HCT116 (cell line): ENCODE measurements around the gene NT5DC3. TPM values are rescaled to one million over a fixed set of nuclear protein-coding genes. Genes with fewer than 3 reads are reported as not detected.

Experiments
- ATAC-seq: fragments of 200-7000 bp; cut with Tn5 transposase; 2 replicates; pipeline ENCODE4 v1.9.1; 2020; ENCODE audit warnings: mild to moderate bottlenecking, moderate library complexity
- BruUV-seq: library from RNA; stranded (reverse); fragments of 400-500 nt; replicated peaks from 2 replicates; lab custom pipeline; 2021; lab: Mats Ljungman, UMichigan
- CTCF ChIA-PET: fragments of 300-600 bp; sonication (Branson Sonifier 250); formaldehyde crosslinking; loops from one replicate; lab custom pipeline; 2021; ENCODE audit warnings: antibody characterized with exemption; lab: Charles Lee
- POLR2A ChIA-PET: fragments of 300-600, 350-600 bp; sonication (Branson Sonifier 250); formaldehyde crosslinking; loops from one replicate; lab custom pipeline; 2021; ENCODE audit warnings: antibody characterized with exemption; lab: Charles Lee
- RAD21 ChIA-PET, 2 experiments: fragments of 300-600 bp; sonication (Branson Sonifier 250); formaldehyde crosslinking; loops; one replicate each; lab custom pipeline; 2023; ENCODE audit warnings: low total read pairs in 2 of 2; ENCODE audit not compliant: uncharacterized antibody in 2 of 2, unreplicated experiment in 2 of 2, low non-redundant PET in 1 of 2; lab: Charles Lee
- DNase-seq: peaks from one replicate; pipeline ENCODE4 v3.0.0-alpha.2; 2010; ENCODE audit warnings: low read depth, low spot score
- H2AFZ ChIP-seq: fragments of 200-600 bp; shearing (Covaris generic), sonication (generic); 2 replicates; pipeline ENCODE4 v1.6.1; 2017; ENCODE audit warnings: low read depth, mixed run types, mixed read lengths, antibody characterized with exemption, low read length; ENCODE audit not compliant: poor library complexity, severe bottlenecking
- H3K27ac ChIP-seq: 2 replicates; pipeline ENCODE4 v1.5.1; 2012; ENCODE audit warnings: low read depth, low read length
- H3K27me3 ChIP-seq: fragments of 200-600 bp; sonication (generic); 2 replicates; pipeline ENCODE4 v1.6.1; 2016; ENCODE audit warnings: mixed run types, low read length, mixed read lengths; ENCODE audit not compliant: insufficient read depth
- H3K36me3 ChIP-seq, 2 experiments: fragments of 200-500 bp in 1 of 2; fragments of 200-600 bp in 1 of 2; sonication (Bioruptor generic) in 1 of 2; sonication (generic) in 1 of 2; 2 replicates each; pipeline versions ENCODE4 v1.5.1 to v1.6.1; 2014 to 2016; ENCODE audit warnings: low read length in 2 of 2, inconsistent platforms in 1 of 2, mixed read lengths in 1 of 2, mixed run types in 1 of 2; ENCODE audit not compliant: insufficient read depth in 2 of 2, control insufficient read depth in 1 of 2
- H3K4me1 ChIP-seq, 2 experiments: fragments of 200-600 bp in 1 of 2; sonication (generic) in 1 of 2; 2 replicates each; pipeline versions ENCODE4 v1.5.1 to v1.6.1; 2012 to 2017; ENCODE audit warnings: low read length in 2 of 2, inconsistent platforms in 1 of 2, mild to moderate bottlenecking in 1 of 2, mixed read lengths in 1 of 2, mixed run types in 1 of 2, moderate library complexity in 1 of 2; ENCODE audit not compliant: insufficient read depth in 2 of 2, control insufficient read depth in 1 of 2
- H3K4me2 ChIP-seq: fragments of 200-600 bp; sonication (generic); 2 replicates; pipeline ENCODE4 v1.6.1; 2017; ENCODE audit warnings: mixed run types, low read length, mixed read lengths
- H3K4me3 ChIP-seq, 2 experiments: fragments of 200-600 bp in 1 of 2; sonication (generic) in 1 of 2; replicated peaks in 1 of 2; 2 replicates each; pipeline ENCODE4 v1.5.1; 2011 to 2016; ENCODE audit warnings: low read length in 2 of 2, control low read depth in 1 of 2, low read depth in 1 of 2, mild to moderate bottlenecking in 1 of 2, mixed read lengths in 1 of 2, mixed run types in 1 of 2
- H3K79me2 ChIP-seq: fragments of 200-600 bp; sonication (generic); 2 replicates; pipeline ENCODE4 v1.6.1; 2017; ENCODE audit warnings: mild to moderate bottlenecking, mixed run types, low read length, moderate library complexity, mixed read lengths; ENCODE audit not compliant: insufficient read depth
- H3K9ac ChIP-seq: fragments of 200-600 bp; sonication (generic); 2 replicates; pipeline ENCODE4 v1.6.1; 2016; ENCODE audit warnings: low read length, mixed read lengths
- H3K9me2 ChIP-seq: fragments of 200-600 bp; sonication (generic), shearing (Covaris generic); 2 replicates; pipeline ENCODE4 v1.6.1; 2017; ENCODE audit warnings: mixed run types, mild to moderate bottlenecking, moderate library complexity; ENCODE audit not compliant: insufficient read depth
- H3K9me3 ChIP-seq, 2 experiments: fragments of 200-500 bp in 1 of 2; fragments of 200-600 bp in 1 of 2; sonication (Bioruptor generic) in 1 of 2; sonication (generic) in 1 of 2; 2 replicates each; pipeline ENCODE4 v1.6.1; 2014 to 2017; ENCODE audit warnings: low read length in 2 of 2, mixed read lengths in 2 of 2, inconsistent platforms in 1 of 2, low read depth in 1 of 2, mild to moderate bottlenecking in 1 of 2, mixed run types in 1 of 2, moderate library complexity in 1 of 2; ENCODE audit not compliant: control insufficient read depth in 1 of 2, insufficient read depth in 1 of 2
- H4K20me1 ChIP-seq: fragments of 200-600 bp; sonication (generic), shearing (Covaris generic); 2 replicates; pipeline ENCODE4 v1.6.1; 2017; ENCODE audit warnings: mixed run types, mild to moderate bottlenecking, moderate library complexity; ENCODE audit not compliant: insufficient read depth
- CBX3 ChIP-seq: IDR thresholded peaks from 2 replicates; pipeline ENCODE4 v1.6.1; 2012; ENCODE audit warnings: low read depth
- CEBPB ChIP-seq: IDR thresholded peaks from 2 replicates; pipeline ENCODE4 v1.6.1; 2012; ENCODE audit warnings: low read depth
- EGR1 ChIP-seq: IDR thresholded peaks from 2 replicates; pipeline ENCODE4 v1.6.1; 2012; ENCODE audit warnings: low read depth
- ELF1 ChIP-seq: IDR thresholded peaks from 2 replicates; pipeline ENCODE4 v1.6.1; 2012; ENCODE audit warnings: low read depth, borderline replicate concordance
- EZH2 ChIP-seq: fragments of 200-600 bp; sonication (generic); IDR thresholded peaks from 2 replicates; pipeline ENCODE4 v1.6.1; 2017; ENCODE audit warnings: antibody characterized with exemption, mixed run types
- FOSL1 ChIP-seq: IDR thresholded peaks from 2 replicates; pipeline ENCODE4 v1.6.1; 2012; ENCODE audit warnings: low read depth
- POLR2AphosphoS5 ChIP-seq: IDR thresholded peaks from 2 replicates; pipeline ENCODE4 v1.6.1; 2011; ENCODE audit warnings: mild to moderate bottlenecking, low read depth, low read length, moderate library complexity
- RAD21 ChIP-seq: IDR thresholded peaks from 2 replicates; pipeline ENCODE4 v1.6.1; 2012; ENCODE audit warnings: low read depth, mild to moderate bottlenecking
- SIN3A ChIP-seq: IDR thresholded peaks from 2 replicates; pipeline ENCODE4 v1.6.1; 2012; ENCODE audit warnings: low read depth
- SP1 ChIP-seq: IDR thresholded peaks from 2 replicates; pipeline ENCODE4 v1.6.1; 2012; ENCODE audit warnings: low read depth
- SRF ChIP-seq: IDR thresholded peaks from 2 replicates; pipeline ENCODE4 v1.6.1; 2012; ENCODE audit warnings: low read depth
- TCF7L2 ChIP-seq: IDR thresholded peaks from 2 replicates; pipeline ENCODE4 v1.7.0; 2011; ENCODE audit warnings: borderline replicate concordance, inconsistent platforms; ENCODE audit not compliant: insufficient read depth, insufficient read length; ENCODE audit errors: extremely low read depth
- YY1 ChIP-seq: IDR thresholded peaks from 2 replicates; pipeline ENCODE4 v1.6.1; 2011; ENCODE audit warnings: low read length, low read depth, moderate library complexity, mild to moderate bottlenecking; ENCODE audit not compliant: insufficient replicate concordance; ENCODE audit errors: extremely low read depth
- ZFX ChIP-seq: fragments of 450-650 bp; IDR thresholded peaks from 2 replicates; pipeline ENCODE4 v1.6.1; 2017
- ZNF274 ChIP-seq: fragments of 200-500 bp; sonication (Bioruptor generic); IDR thresholded peaks from 2 replicates; pipeline ENCODE4 v1.6.1; 2014; ENCODE audit warnings: mild to moderate bottlenecking, low read depth, low read length, inconsistent platforms
- intact Hi-C: fragments of 100-400 bp; cut with micrococcal nuclease; formaldehyde crosslinking; loops from 2 replicates; pipeline ENCODE4 v1.10.0; 2022
- total RNA-seq: library from RNA; stranded (reverse); gene quantifications from one replicate; pipeline ENCODE4 v1.2.1, GENCODE V29; 2021; ENCODE audit not compliant: unreplicated experiment
- TF ChIP-seq, protein P1 (sequence below), 3 experiments: fragments of 200-600 bp in 1 of 3; sonication (generic) in 1 of 3; IDR thresholded peaks in 2 of 3; conservative IDR thresholded peaks in 1 of 3; 2 replicates each; pipeline ENCODE4 v1.5.1; 2012 to 2017; ENCODE audit warnings: low read depth in 2 of 3, low read length in 2 of 3, antibody characterized with exemption in 1 of 3, borderline replicate concordance in 1 of 3, control low read depth in 1 of 3, mild to moderate bottlenecking in 1 of 3, mixed read lengths in 1 of 3, mixed run types in 1 of 3, moderate library complexity in 1 of 3; ENCODE audit not compliant: insufficient read depth in 1 of 3
- TF ChIP-seq, protein P2 (sequence below): IDR thresholded peaks from 2 replicates; pipeline ENCODE4 v1.6.1; 2012
- TF ChIP-seq, protein P3 (sequence below): IDR thresholded peaks from 2 replicates; pipeline ENCODE4 v1.6.1; 2011; ENCODE audit warnings: mild to moderate bottlenecking, low read length, moderate library complexity; ENCODE audit not compliant: insufficient replicate concordance; ENCODE audit errors: extremely low read depth

NT5DC3 gene
- total RNA-seq, 1 experiment from 2014 or later = 18.7 TPM

DNA sequence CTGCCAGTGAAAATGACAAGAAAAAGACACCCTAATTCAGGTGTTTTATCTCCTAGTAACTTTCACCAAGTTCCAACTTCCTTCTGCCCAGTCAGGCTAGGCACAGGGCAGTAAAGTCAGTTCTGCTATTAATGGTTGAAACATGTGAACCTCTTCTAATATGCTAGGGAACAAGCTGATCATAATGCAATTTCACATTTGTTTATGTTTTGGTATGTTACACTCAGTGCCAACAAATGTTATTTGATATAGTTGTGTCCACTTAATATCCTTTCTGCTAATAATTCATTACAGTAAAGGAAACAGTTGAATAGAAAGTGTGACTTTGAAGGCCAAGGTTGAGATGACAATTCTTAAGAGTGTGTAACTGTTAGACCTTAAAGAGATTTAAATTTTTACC is 17.2 kb downstream of the NT5DC3 start:
- no TSS peak for BruUV-seq
- ATAC-seq (no peak), DNase-seq (no peak)
- POLR2A ChIA-PET = no interaction called here
- Histone ChIP-seq H3K4me3 (no peak overlapping the region), H3K9ac (no peak overlapping the region), H3K79me2 (peaks cover 85% of the 10 kb centered on the region), H3K9me3 (peaks cover 0 to 8% of the 10 kb centered on the region in 2 experiments; a peak in 1 of 4 replicates), H2AFZ (no peak overlapping the region), H4K20me1 (no peaks in the 10 kb centered on the region), H3K4me2 (no peak overlapping the region), H3K27ac (no peak overlapping the region), H3K27me3 (no peaks in the 10 kb centered on the region), H3K9me2 (no peaks in the 10 kb centered on the region), H3K36me3 (peaks cover 0 to 9% of the 10 kb centered on the region in 2 experiments; a peak in 2 of 4 replicates), H3K4me1 (no peaks in the 10 kb centered on the region; a peak in 1 of 4 replicates)
- TF ChIP-seq SRF (no peak), ELF1 (no peak), ZNF274 (no peak), RAD21 (no peak)
- TF ChIP-seq, protein P1, sequence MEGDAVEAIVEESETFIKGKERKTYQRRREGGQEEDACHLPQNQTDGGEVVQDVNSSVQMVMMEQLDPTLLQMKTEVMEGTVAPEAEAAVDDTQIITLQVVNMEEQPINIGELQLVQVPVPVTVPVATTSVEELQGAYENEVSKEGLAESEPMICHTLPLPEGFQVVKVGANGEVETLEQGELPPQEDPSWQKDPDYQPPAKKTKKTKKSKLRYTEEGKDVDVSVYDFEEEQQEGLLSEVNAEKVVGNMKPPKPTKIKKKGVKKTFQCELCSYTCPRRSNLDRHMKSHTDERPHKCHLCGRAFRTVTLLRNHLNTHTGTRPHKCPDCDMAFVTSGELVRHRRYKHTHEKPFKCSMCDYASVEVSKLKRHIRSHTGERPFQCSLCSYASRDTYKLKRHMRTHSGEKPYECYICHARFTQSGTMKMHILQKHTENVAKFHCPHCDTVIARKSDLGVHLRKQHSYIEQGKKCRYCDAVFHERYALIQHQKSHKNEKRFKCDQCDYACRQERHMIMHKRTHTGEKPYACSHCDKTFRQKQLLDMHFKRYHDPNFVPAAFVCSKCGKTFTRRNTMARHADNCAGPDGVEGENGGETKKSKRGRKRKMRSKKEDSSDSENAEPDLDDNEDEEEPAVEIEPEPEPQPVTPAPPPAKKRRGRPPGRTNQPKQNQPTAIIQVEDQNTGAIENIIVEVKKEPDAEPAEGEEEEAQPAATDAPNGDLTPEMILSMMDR (IDR thresholded peaks at IDR 0.05 in 2 of 3, conservative IDR thresholded peaks at IDR 0.05 in 1 of 3; ENCODE audit: borderline replicate concordance in 1 of 3, insufficient read depth in 1 of 3, low read depth in 2 of 3, low read length in 2 of 3) = no peak
- RAD21 ChIA-PET = no interaction called here
- intact Hi-C loops = no loop called here
- CTCF ChIA-PET = no interaction called here

DNA sequence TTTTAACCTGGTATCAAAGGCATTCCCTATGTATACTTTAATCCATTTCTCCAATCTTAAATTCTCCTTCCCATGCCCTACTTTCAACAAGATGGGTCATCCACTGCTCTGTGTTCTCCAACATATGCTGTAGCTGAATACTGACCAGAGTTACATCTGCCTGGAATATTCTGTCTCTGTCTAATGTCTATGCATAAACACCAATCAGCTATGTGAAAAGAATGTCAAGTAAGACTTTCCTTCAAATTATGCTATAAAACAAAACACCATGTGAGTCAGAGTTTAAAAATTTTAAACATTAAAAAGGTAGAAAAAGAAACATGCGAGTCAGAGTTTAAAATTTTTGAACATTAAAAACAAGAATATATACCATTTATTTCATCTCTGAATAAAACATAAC is 19.3 kb downstream of the NT5DC3 start:
- H3K4me2 ChIP-seq = no peak overlapping the region
- no peak overlapping the region for H2AFZ ChIP-seq
- no peaks in the 10 kb centered on the region for H3K27me3 ChIP-seq
- peaks cover 0 to 8% of the 10 kb centered on the region in 2 experiments; a peak in 1 of 4 replicates for H3K9me3 ChIP-seq
- RAD21 ChIA-PET = no interaction called here
- CTCF ChIA-PET = no interaction called here
- peaks cover 84% of the 10 kb centered on the region for H3K79me2 ChIP-seq
- intact Hi-C loops = no loop called here
- ATAC-seq (no peak), DNase-seq (no peak)
- H3K36me3 ChIP-seq = peaks cover 0 to 9% of the 10 kb centered on the region in 2 experiments; a peak in 2 of 4 replicates
- POLR2A ChIA-PET = no interaction called here
- H3K27ac ChIP-seq = no peak overlapping the region
- no peak overlapping the region for H3K4me3 ChIP-seq
- H3K9ac ChIP-seq = no peak overlapping the region
- H3K9me2 ChIP-seq = no peaks in the 10 kb centered on the region
- BruUV-seq = no TSS peak
- no peaks in the 10 kb centered on the region for H4K20me1 ChIP-seq
- no peaks in the 10 kb centered on the region for H3K4me1 ChIP-seq
- TF ChIP-seq, protein P2, sequence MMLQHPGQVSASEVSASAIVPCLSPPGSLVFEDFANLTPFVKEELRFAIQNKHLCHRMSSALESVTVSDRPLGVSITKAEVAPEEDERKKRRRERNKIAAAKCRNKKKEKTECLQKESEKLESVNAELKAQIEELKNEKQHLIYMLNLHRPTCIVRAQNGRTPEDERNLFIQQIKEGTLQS = no peak
- TF ChIP-seq RAD21 = no peak
- no peak for TF ChIP-seq POLR2AphosphoS5
- no peak for TF ChIP-seq SIN3A
- TF ChIP-seq CEBPB = no peak
- no peak for TF ChIP-seq TCF7L2
- TF ChIP-seq SP1 = no peak
- no peak for TF ChIP-seq FOSL1
- TF ChIP-seq EZH2 = no peak
- TF ChIP-seq ELF1 = no peak
- TF ChIP-seq CBX3 = no peak
- TF ChIP-seq YY1 = no peak
- no peak for TF ChIP-seq ZFX
- TF ChIP-seq, protein P3, sequence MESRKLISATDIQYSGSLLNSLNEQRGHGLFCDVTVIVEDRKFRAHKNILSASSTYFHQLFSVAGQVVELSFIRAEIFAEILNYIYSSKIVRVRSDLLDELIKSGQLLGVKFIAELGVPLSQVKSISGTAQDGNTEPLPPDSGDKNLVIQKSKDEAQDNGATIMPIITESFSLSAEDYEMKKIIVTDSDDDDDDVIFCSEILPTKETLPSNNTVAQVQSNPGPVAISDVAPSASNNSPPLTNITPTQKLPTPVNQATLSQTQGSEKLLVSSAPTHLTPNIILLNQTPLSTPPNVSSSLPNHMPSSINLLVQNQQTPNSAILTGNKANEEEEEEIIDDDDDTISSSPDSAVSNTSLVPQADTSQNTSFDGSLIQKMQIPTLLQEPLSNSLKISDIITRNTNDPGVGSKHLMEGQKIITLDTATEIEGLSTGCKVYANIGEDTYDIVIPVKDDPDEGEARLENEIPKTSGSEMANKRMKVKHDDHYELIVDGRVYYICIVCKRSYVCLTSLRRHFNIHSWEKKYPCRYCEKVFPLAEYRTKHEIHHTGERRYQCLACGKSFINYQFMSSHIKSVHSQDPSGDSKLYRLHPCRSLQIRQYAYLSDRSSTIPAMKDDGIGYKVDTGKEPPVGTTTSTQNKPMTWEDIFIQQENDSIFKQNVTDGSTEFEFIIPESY = no peak
- TF ChIP-seq EGR1 = no peak
- no peak for TF ChIP-seq SRF
